ENCODE data around the gene PGAP6. TPM values are rescaled to one million over a fixed set of nuclear protein-coding genes. Genes with fewer than 3 reads are reported as not detected.
"Not testable (repeated sequence)": the region's sequence is repeated elsewhere in the genome, so short reads cannot be mapped to it uniquely, and the experiment has no call there.

Gene PGAP6
- total RNA-seq, 1 donor from 2014 or later: 11.0 TPM

GRCh38 chr16:333406-334094, 48.2 kb downstream of the PGAP6 start:
- H3K9ac ChIP-seq (ENCODE audit: low read depth in 1 of 3, low read length in 3 of 3): no peak overlapping the region
- peaks cover 6 to 20% (median 17%) of the 10 kb centered on the region in 3 donors for H3K4me1 ChIP-seq (ENCODE audit: control insufficient read depth in 3 of 3, insufficient read depth in 3 of 3, low read length in 3 of 3)
- H3K9me3 ChIP-seq (ENCODE audit: control insufficient read depth in 3 of 3, low read length in 3 of 3): no peaks in the 10 kb centered on the region
- H3K27ac ChIP-seq (ENCODE audit: low read depth, low read length): no peak overlapping the region
- peaks cover 0 to 3% (median 0%) of the 10 kb centered on the region in 3 donors for H3K36me3 ChIP-seq (ENCODE audit: control insufficient read depth in 3 of 3, insufficient read depth in 3 of 3, low read length in 3 of 3)
- no peaks in the 10 kb centered on the region for H3K27me3 ChIP-seq (ENCODE audit: control insufficient read depth in 3 of 3, insufficient read depth in 3 of 3, low read length in 3 of 3)
- no peak overlapping the region for H3K4me3 ChIP-seq (ENCODE audit: low read length in 3 of 3)

- not testable (repeated sequence) for H3K27me3 ChIP-seq (ENCODE audit: control insufficient read depth in 3 of 3, insufficient read depth in 3 of 3, low read length in 3 of 3); H3K4me3 ChIP-seq (ENCODE audit: low read length in 3 of 3); H3K9me3 ChIP-seq (ENCODE audit: control insufficient read depth in 3 of 3, low read length in 3 of 3); H3K27ac ChIP-seq (ENCODE audit: low read depth, low read length); H3K36me3 ChIP-seq (ENCODE audit: control insufficient read depth in 3 of 3, insufficient read depth in 3 of 3, low read length in 3 of 3)
- peak overlapping the region in 1 of 3 donors; percentile 19 for H3K9ac ChIP-seq (ENCODE audit: low read depth in 1 of 3, low read length in 3 of 3)
- H3K4me1 ChIP-seq (ENCODE audit: control insufficient read depth in 3 of 3, insufficient read depth in 3 of 3, low read length in 3 of 3): peaks cover 11 to 21% (median 18%) of the 10 kb centered on the region in 3 donors
Observed at GRCh38 chr16:331181-331814, 50.5 kb downstream of the PGAP6 start.

- Histone ChIP-seq H3K9ac (ENCODE audit: low read depth in 1 of 3, low read length in 3 of 3) (peak overlapping the region in 1 of 3 donors; percentile 19), H3K27me3 (ENCODE audit: control insufficient read depth in 3 of 3, insufficient read depth in 3 of 3, low read length in 3 of 3) (no peaks in the 10 kb centered on the region), H3K27ac (ENCODE audit: low read depth, low read length) (no peak overlapping the region), H3K4me3 (ENCODE audit: low read length in 3 of 3) (no peak overlapping the region), H3K4me1 (ENCODE audit: control insufficient read depth in 3 of 3, insufficient read depth in 3 of 3, low read length in 3 of 3) (peaks cover 11 to 18% (median 17%) of the 10 kb centered on the region in 3 donors), H3K9me3 (ENCODE audit: control insufficient read depth in 3 of 3, low read length in 3 of 3) (no peaks in the 10 kb centered on the region), H3K36me3 (ENCODE audit: control insufficient read depth in 3 of 3, insufficient read depth in 3 of 3, low read length in 3 of 3) (peaks cover 0 to 3% (median 0%) of the 10 kb centered on the region in 3 donors)
Observed at GRCh38 chr16:330741-331140, 51.0 kb downstream of the PGAP6 start.

GRCh38 chr16:325375-326145, 56.2 kb downstream of the PGAP6 start:
- Histone ChIP-seq H3K9me3 (ENCODE audit: control insufficient read depth in 3 of 3, low read length in 3 of 3) (no peaks in the 10 kb centered on the region), H3K4me1 (ENCODE audit: control insufficient read depth in 3 of 3, insufficient read depth in 3 of 3, low read length in 3 of 3) (peaks cover 11 to 20% (median 15%) of the 10 kb centered on the region in 3 donors), H3K4me3 (ENCODE audit: low read length in 3 of 3) (no peak overlapping the region)

GRCh38 chr16:324451-325334, 57.1 kb downstream of the PGAP6 start:
- H3K4me3 ChIP-seq (ENCODE audit: low read length in 3 of 3): no peak overlapping the region
- H3K9ac ChIP-seq (ENCODE audit: low read depth in 1 of 3, low read length in 3 of 3): no peak overlapping the region
- no peaks in the 10 kb centered on the region for H3K27me3 ChIP-seq (ENCODE audit: control insufficient read depth in 3 of 3, insufficient read depth in 3 of 3, low read length in 3 of 3)
- H3K9me3 ChIP-seq (ENCODE audit: control insufficient read depth in 3 of 3, low read length in 3 of 3): no peaks in the 10 kb centered on the region
- no peak overlapping the region for H3K27ac ChIP-seq (ENCODE audit: low read depth, low read length)
- H3K36me3 ChIP-seq (ENCODE audit: control insufficient read depth in 3 of 3, insufficient read depth in 3 of 3, low read length in 3 of 3): no peaks in the 10 kb centered on the region
- H3K4me1 ChIP-seq (ENCODE audit: control insufficient read depth in 3 of 3, insufficient read depth in 3 of 3, low read length in 3 of 3): peaks cover 11 to 20% (median 15%) of the 10 kb centered on the region in 3 donors

More at GRCh38 chr16:325375-326145, 56.2 kb downstream of the PGAP6 start:
- Histone ChIP-seq H3K36me3 (ENCODE audit: control insufficient read depth in 3 of 3, insufficient read depth in 3 of 3, low read length in 3 of 3) (peaks cover 0 to 3% (median 0%) of the 10 kb centered on the region in 3 donors), H3K9ac (ENCODE audit: low read depth in 1 of 3, low read length in 3 of 3) (no peak overlapping the region), H3K27me3 (ENCODE audit: control insufficient read depth in 3 of 3, insufficient read depth in 3 of 3, low read length in 3 of 3) (no peaks in the 10 kb centered on the region), H3K27ac (ENCODE audit: low read depth, low read length) (no peak overlapping the region)

- H3K27me3 ChIP-seq (ENCODE audit: control insufficient read depth in 3 of 3, insufficient read depth in 3 of 3, low read length in 3 of 3): no peaks in the 10 kb centered on the region
- H3K4me1 ChIP-seq (ENCODE audit: control insufficient read depth in 3 of 3, insufficient read depth in 3 of 3, low read length in 3 of 3): peaks cover 11 to 20% (median 15%) of the 10 kb centered on the region in 3 donors
- no peak overlapping the region for H3K4me3 ChIP-seq (ENCODE audit: low read length in 3 of 3)
Observed at GRCh38 chr16:324201-324450, 57.7 kb downstream of the PGAP6 start.

GRCh38 chr16:322476-323143, 59.2 kb downstream of the PGAP6 start:
- Histone ChIP-seq H3K4me1 (ENCODE audit: control insufficient read depth in 3 of 3, insufficient read depth in 3 of 3, low read length in 3 of 3) (peaks cover 7 to 15% (median 12%) of the 10 kb centered on the region in 3 donors), H3K27ac (ENCODE audit: low read depth, low read length) (no peak overlapping the region), H3K4me3 (ENCODE audit: low read length in 3 of 3) (no peak overlapping the region), H3K36me3 (ENCODE audit: control insufficient read depth in 3 of 3, insufficient read depth in 3 of 3, low read length in 3 of 3) (peaks cover 0 to 8% (median 8%) of the 10 kb centered on the region in 3 donors), H3K9ac (ENCODE audit: low read depth in 1 of 3, low read length in 3 of 3) (no peak overlapping the region), H3K27me3 (ENCODE audit: control insufficient read depth in 3 of 3, insufficient read depth in 3 of 3, low read length in 3 of 3) (no peaks in the 10 kb centered on the region), H3K9me3 (ENCODE audit: control insufficient read depth in 3 of 3, low read length in 3 of 3) (no peaks in the 10 kb centered on the region)

More at GRCh38 chr16:324201-324450, 57.7 kb downstream of the PGAP6 start:
- no peaks in the 10 kb centered on the region for H3K9me3 ChIP-seq (ENCODE audit: control insufficient read depth in 3 of 3, low read length in 3 of 3)
- H3K9ac ChIP-seq (ENCODE audit: low read depth in 1 of 3, low read length in 3 of 3): no peak overlapping the region
- peaks cover 0 to 3% (median 0%) of the 10 kb centered on the region in 3 donors for H3K36me3 ChIP-seq (ENCODE audit: control insufficient read depth in 3 of 3, insufficient read depth in 3 of 3, low read length in 3 of 3)
- H3K27ac ChIP-seq (ENCODE audit: low read depth, low read length): no peak overlapping the region

- H3K36me3 ChIP-seq (ENCODE audit: control insufficient read depth in 3 of 3, insufficient read depth in 3 of 3, low read length in 3 of 3): peaks cover 0 to 10% (median 8%) of the 10 kb centered on the region in 3 donors
- no peaks in the 10 kb centered on the region for H3K27me3 ChIP-seq (ENCODE audit: control insufficient read depth in 3 of 3, insufficient read depth in 3 of 3, low read length in 3 of 3)
- no peak overlapping the region for H3K9ac ChIP-seq (ENCODE audit: low read depth in 1 of 3, low read length in 3 of 3)
- H3K4me1 ChIP-seq (ENCODE audit: control insufficient read depth in 3 of 3, insufficient read depth in 3 of 3, low read length in 3 of 3): peaks cover 0 to 7% (median 5%) of the 10 kb centered on the region in 3 donors
- H3K4me3 ChIP-seq (ENCODE audit: low read length in 3 of 3): no peak overlapping the region
- H3K27ac ChIP-seq (ENCODE audit: low read depth, low read length): no peak overlapping the region
- H3K9me3 ChIP-seq (ENCODE audit: control insufficient read depth in 3 of 3, low read length in 3 of 3): no peaks in the 10 kb centered on the region
Observed at GRCh38 chr16:321532-321931, 60.2 kb downstream of the PGAP6 start.
